Neural cell (in vitro differentiated cells): ENCODE data around the gene PANK4. TPM values are rescaled to one million over a fixed set of nuclear protein-coding genes. Genes with fewer than 3 reads are reported as not detected.

Source experiments
- H2AFZ ChIP-seq: fragments of 200-600, 300-800 bp; sonication (generic), shearing (Covaris generic); 2 replicates; pipeline ENCODE4 v1.6.0; 2014; ENCODE audit warnings: low read depth, mild to moderate bottlenecking, antibody characterized with exemption, low read length, moderate library complexity
- H3F3A ChIP-seq: fragments of 200-600 bp; shearing (Covaris generic); 2 replicates; pipeline ENCODE4 v1.6.1; 2016; ENCODE audit warnings: mild to moderate bottlenecking, moderate library complexity, mixed read lengths, antibody characterized with exemption, low read length; ENCODE audit not compliant: insufficient read depth, poor library complexity, severe bottlenecking
- H3K27ac ChIP-seq: fragments of 200-600, 300-800 bp; sonication (generic), shearing (Covaris generic); 2 replicates; pipeline ENCODE4 v1.5.1; 2014; ENCODE audit warnings: mild to moderate bottlenecking, low read length, moderate library complexity
- H3K27me3 ChIP-seq: fragments of 300-800, 200-600 bp; sonication (generic), shearing (Covaris generic); 2 replicates; pipeline ENCODE4 v1.6.0; 2014; ENCODE audit warnings: mild to moderate bottlenecking, low read depth, low read length, moderate library complexity; ENCODE audit not compliant: insufficient read depth
- H3K36me3 ChIP-seq: fragments of 300-800, 200-600 bp; sonication (generic), shearing (Covaris generic); 2 replicates; pipeline ENCODE4 v1.5.1; 2014; ENCODE audit warnings: mild to moderate bottlenecking, antibody characterized with exemption, low read length, moderate library complexity; ENCODE audit not compliant: insufficient read depth
- H3K4me2 ChIP-seq: fragments of 300-800, 200-600 bp; sonication (generic), shearing (Covaris generic); 2 replicates; pipeline ENCODE4 v1.6.0; 2014; ENCODE audit warnings: mild to moderate bottlenecking, low read length
- H3K4me3 ChIP-seq: fragments of 300-800, 200-600 bp; sonication (generic), shearing (Covaris generic); 2 replicates; pipeline ENCODE4 v1.5.1; 2014; ENCODE audit warnings: mild to moderate bottlenecking, low read length, moderate library complexity
- H3K79me2 ChIP-seq: fragments of 200-600 bp; shearing (Covaris generic); replicated peaks from 2 replicates; pipeline ENCODE4 v1.6.0; 2014; ENCODE audit warnings: mild to moderate bottlenecking, low read length, moderate library complexity; ENCODE audit not compliant: insufficient read depth
- H3K9ac ChIP-seq: fragments of 300-800, 200-600 bp; sonication (generic), shearing (Covaris generic); 2 replicates; pipeline ENCODE4 v1.6.1; 2016; ENCODE audit warnings: mild to moderate bottlenecking, low read length, mixed read lengths
- H3K9me2 ChIP-seq: fragments of 200-600 bp; shearing (Covaris generic); 2 replicates; pipeline ENCODE4 v1.6.1; 2016; ENCODE audit warnings: mild to moderate bottlenecking, low read length, mixed read lengths; ENCODE audit not compliant: insufficient read depth
- H3K9me3 ChIP-seq: fragments of 200-600, 300-800 bp; sonication (generic), shearing (Covaris generic); 2 replicates; pipeline ENCODE4 v1.6.1; 2016; ENCODE audit warnings: mild to moderate bottlenecking, mixed run types, low read length, moderate library complexity, mixed read lengths
- H4K20me1 ChIP-seq: fragments of 200-600 bp; shearing (Covaris generic); 2 replicates; pipeline ENCODE4 v1.6.1; 2016; ENCODE audit warnings: mild to moderate bottlenecking, mixed run types; ENCODE audit not compliant: insufficient read depth
- CTCF ChIP-seq: fragments of 450-650 bp; IDR thresholded peaks from 2 replicates; pipeline ENCODE4 v1.5.1; 2014; ENCODE audit warnings: antibody characterized with exemption, mild to moderate bottlenecking, moderate library complexity; ENCODE audit not compliant: poor library complexity, severe bottlenecking
- EP300 ChIP-seq: fragments of 450-650 bp; conservative IDR thresholded peaks from 2 replicates; pipeline ENCODE4 v1.6.1; 2014; ENCODE audit warnings: antibody characterized with exemption, mild to moderate bottlenecking, moderate library complexity; ENCODE audit not compliant: poor library complexity, severe bottlenecking
- EZH2 ChIP-seq: fragments of 200-600, 300-800 bp; shearing (Covaris generic), sonication (generic); IDR thresholded peaks from 2 replicates; pipeline ENCODE4 v1.6.1; 2014; ENCODE audit warnings: antibody characterized with exemption, low read length, borderline replicate concordance, mild to moderate bottlenecking; ENCODE audit not compliant: insufficient read depth, poor library complexity, severe bottlenecking
- MXI1 ChIP-seq: fragments of 450-650 bp; conservative IDR thresholded peaks from 2 replicates; pipeline ENCODE4 v1.6.1; 2014; ENCODE audit warnings: antibody characterized with exemption, mild to moderate bottlenecking; ENCODE audit not compliant: poor library complexity, severe bottlenecking
- POLR2AphosphoS5 ChIP-seq: IDR thresholded peaks from 2 replicates; pipeline ENCODE4 v1.6.1; 2012
- RAD21 ChIP-seq: fragments of 450-650 bp; conservative IDR thresholded peaks from 2 replicates; pipeline ENCODE4 v1.6.1; 2014; ENCODE audit warnings: antibody characterized with exemption, mild to moderate bottlenecking, moderate library complexity
- REST ChIP-seq: IDR thresholded peaks from 2 replicates; pipeline ENCODE4 v1.6.1; 2012; ENCODE audit warnings: borderline replicate concordance
- SMC3 ChIP-seq: fragments of 450-650 bp; conservative IDR thresholded peaks from 2 replicates; pipeline ENCODE4 v1.6.1; 2014; ENCODE audit warnings: antibody characterized with exemption, mild to moderate bottlenecking, moderate library complexity; ENCODE audit not compliant: poor library complexity
- TAF1 ChIP-seq: IDR thresholded peaks from 2 replicates; pipeline ENCODE4 v1.6.1; 2012; ENCODE audit warnings: low read depth
- polyA plus RNA-seq: library from polyadenylated mRNA; depleted of rRNA; stranded (reverse); fragments of >200 nt; gene quantifications from 2 replicates; pipeline ENCODE4 v1.2.3, GENCODE V29; 2014

Gene PANK4
- polyA plus RNA-seq, 1 donor from 2014 or later, result 37.9 TPM

GRCh38 chr1:2532485-2533160 is 6.2 kb upstream of the PANK4 start:
- H3K36me3 ChIP-seq, result no peaks in the 10 kb centered on the region
- no peaks in the 10 kb centered on the region for H3F3A ChIP-seq
- no peaks in the 10 kb centered on the region for H4K20me1 ChIP-seq
- H2AFZ ChIP-seq, result no peak overlapping the region
- H3K9me2 ChIP-seq, result no peaks in the 10 kb centered on the region
- H3K27me3 ChIP-seq, result no peaks in the 10 kb centered on the region
- TF ChIP-seq EP300, result no peak
- TF ChIP-seq CTCF, result no peak
- TF ChIP-seq SMC3, result no peak
- no peak for TF ChIP-seq MXI1
- TF ChIP-seq POLR2AphosphoS5, result no peak
- no peak for TF ChIP-seq EZH2
- no peak for TF ChIP-seq RAD21
- TF ChIP-seq TAF1, result no peak
- TF ChIP-seq REST, result no peak
- no peak overlapping the region for H3K4me2 ChIP-seq
- H3K9ac ChIP-seq, result no peak overlapping the region
- no peaks in the 10 kb centered on the region for H3K9me3 ChIP-seq
- H3K4me3 ChIP-seq, result no peak overlapping the region
- H3K27ac ChIP-seq, result no peak overlapping the region
- peaks cover 14% of the 10 kb centered on the region for H3K79me2 ChIP-seq

- H3K4me2 ChIP-seq, result no peak overlapping the region
- peak overlapping the region; percentile 45 for H3K27ac ChIP-seq
- TF ChIP-seq TAF1, result no peak
- TF ChIP-seq POLR2AphosphoS5, result peak; percentile 23
- no peak overlapping the region for H2AFZ ChIP-seq
- H3K9ac ChIP-seq, result peak overlapping the region; percentile 75
- peaks cover 16% of the 10 kb centered on the region for H3K79me2 ChIP-seq
- no peaks in the 10 kb centered on the region for H3F3A ChIP-seq
- H3K9me2 ChIP-seq, result no peaks in the 10 kb centered on the region
- peak overlapping the region; percentile 74 for H3K4me3 ChIP-seq
- H3K9me3 ChIP-seq, result no peaks in the 10 kb centered on the region
- no peaks in the 10 kb centered on the region for H3K27me3 ChIP-seq
- H3K36me3 ChIP-seq, result no peaks in the 10 kb centered on the region
- H4K20me1 ChIP-seq, result no peaks in the 10 kb centered on the region
Observed at GRCh38 chr1:2530513-2531361, 4.3 kb upstream of the PANK4 start.
